SK-N-MC (cell line): ENCODE measurements around the gene MAPK9.

Experiments used
- DNase-seq: peaks from one replicate; pipeline ENCODE4 v3.0.0-alpha.2; 2011; ENCODE audit warnings: low read depth, low spot score
- H3K27ac ChIP-seq: fragments of 200-600 bp; sonication (generic); 2 replicates; pipeline ENCODE4 v1.5.1; 2016; ENCODE audit warnings: mixed run types
- H3K36me3 ChIP-seq: fragments of 200-600 bp; sonication (generic); 2 replicates; pipeline ENCODE4 v1.6.1; 2017; ENCODE audit warnings: antibody characterized with exemption, low read length, mixed read lengths; ENCODE audit not compliant: insufficient read depth
- H3K4me3 ChIP-seq: fragments of 200-600 bp; sonication (generic); 2 replicates; pipeline ENCODE4 v1.5.1; 2016
- H3K9ac ChIP-seq: fragments of 200-600 bp; sonication (generic); 2 replicates; pipeline ENCODE4 v1.8.0; 2017; ENCODE audit warnings: mixed run types, mixed read lengths; ENCODE audit not compliant: insufficient read length
- H3K9me3 ChIP-seq: fragments of 200-600 bp; sonication (generic); 2 replicates; pipeline ENCODE4 v1.6.1; 2017; ENCODE audit warnings: low read depth, mild to moderate bottlenecking, antibody characterized with exemption, low read length, moderate library complexity, mixed read lengths
- EZH2 ChIP-seq: fragments of 200-600 bp; sonication (generic); IDR thresholded peaks from one replicate; pipeline ENCODE4 v1.6.1; 2017; ENCODE audit warnings: antibody characterized with exemption
- FOXP2 ChIP-seq: optimal IDR thresholded peaks from 2 replicates; pipeline ENCODE3; 2011; ENCODE audit warnings: mild to moderate bottlenecking, moderate library complexity; ENCODE audit not compliant: insufficient read depth; ENCODE audit errors: extremely low read length, control extremely low read depth
- POLR2AphosphoS5 ChIP-seq: IDR thresholded peaks from 2 replicates; pipeline ENCODE4 v1.6.1; 2012; ENCODE audit warnings: mild to moderate bottlenecking, low read depth, low read length, borderline replicate concordance

The MAPK9 gene

DNA sequence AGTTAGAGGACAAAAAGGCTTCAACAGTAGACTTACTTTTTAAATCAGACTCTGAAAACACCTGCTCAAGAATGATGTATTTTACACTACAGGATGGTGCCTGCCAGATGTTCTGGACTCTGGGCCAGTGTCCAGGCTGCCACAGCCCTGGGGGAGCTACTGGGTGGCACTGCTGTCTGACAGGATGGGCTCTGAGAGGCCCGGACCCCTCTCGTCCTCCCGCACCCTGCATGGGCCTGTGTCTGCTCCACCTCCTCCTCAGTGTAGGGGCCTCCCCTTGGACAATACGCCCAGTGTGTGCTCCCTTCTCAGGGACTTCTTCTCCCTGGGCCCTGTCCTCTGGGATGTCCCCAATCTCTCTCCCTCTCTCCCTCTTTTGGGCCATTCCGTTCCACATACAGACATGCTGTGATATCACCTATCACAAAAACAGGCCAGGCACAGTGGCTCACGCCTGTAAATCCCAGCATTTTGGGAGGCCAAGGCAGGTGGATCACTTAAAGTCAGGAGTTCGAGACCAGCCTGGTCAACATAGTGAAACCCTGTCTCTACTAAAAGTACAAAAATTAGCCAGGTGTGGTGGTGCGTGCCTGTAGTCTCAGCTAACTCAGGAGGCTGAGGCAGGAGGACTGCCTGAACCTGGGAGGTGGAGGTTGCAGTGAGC lies 37.9 kb upstream of the MAPK9 start:
- TF ChIP-seq EZH2 (no peak), POLR2AphosphoS5 (no peak), FOXP2 (no peak)
- Histone ChIP-seq H3K9me3 (no peaks in the 10 kb centered on the region), H3K9ac (no peak overlapping the region), H3K27ac (no peak overlapping the region), H3K36me3 (no peaks in the 10 kb centered on the region), H3K4me3 (no peak overlapping the region)
- DNase-seq: no peak

DNA sequence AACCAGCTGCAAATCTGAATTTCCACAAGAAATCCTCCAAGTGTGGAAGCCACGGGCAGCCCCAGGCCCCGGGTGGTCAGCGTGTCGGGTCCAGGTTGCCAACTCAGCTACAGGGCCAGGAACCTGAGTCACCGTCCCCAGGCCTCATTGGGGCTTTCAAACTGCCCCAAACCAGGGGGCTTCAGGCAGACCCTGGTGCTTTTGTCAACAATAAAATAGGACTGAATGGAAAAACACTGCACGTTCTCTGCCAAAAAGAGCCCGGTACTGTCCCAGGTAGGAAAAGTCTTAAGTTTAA lies 37.2 kb upstream of the MAPK9 start:
- no peak overlapping the region for H3K27ac ChIP-seq
- H3K36me3 ChIP-seq: no peaks in the 10 kb centered on the region
- H3K9me3 ChIP-seq: no peaks in the 10 kb centered on the region
- H3K9ac ChIP-seq: no peak overlapping the region
- no peak for DNase-seq
- TF ChIP-seq POLR2AphosphoS5: no peak
- TF ChIP-seq EZH2: no peak
- TF ChIP-seq FOXP2: no peak
- no peak overlapping the region for H3K4me3 ChIP-seq

- no peaks in the 10 kb centered on the region for H3K9me3 ChIP-seq
- H3K9ac ChIP-seq: no peak overlapping the region
- TF ChIP-seq EZH2 (no peak), FOXP2 (no peak), POLR2AphosphoS5 (no peak)
- H3K36me3 ChIP-seq: no peaks in the 10 kb centered on the region
- DNase-seq: peak; percentile 34
- no peak overlapping the region for H3K4me3 ChIP-seq
- H3K27ac ChIP-seq: no peak overlapping the region
Observed at GRCh38 chr5:180328296-180329137, 36.6 kb upstream of the MAPK9 start.

DNA sequence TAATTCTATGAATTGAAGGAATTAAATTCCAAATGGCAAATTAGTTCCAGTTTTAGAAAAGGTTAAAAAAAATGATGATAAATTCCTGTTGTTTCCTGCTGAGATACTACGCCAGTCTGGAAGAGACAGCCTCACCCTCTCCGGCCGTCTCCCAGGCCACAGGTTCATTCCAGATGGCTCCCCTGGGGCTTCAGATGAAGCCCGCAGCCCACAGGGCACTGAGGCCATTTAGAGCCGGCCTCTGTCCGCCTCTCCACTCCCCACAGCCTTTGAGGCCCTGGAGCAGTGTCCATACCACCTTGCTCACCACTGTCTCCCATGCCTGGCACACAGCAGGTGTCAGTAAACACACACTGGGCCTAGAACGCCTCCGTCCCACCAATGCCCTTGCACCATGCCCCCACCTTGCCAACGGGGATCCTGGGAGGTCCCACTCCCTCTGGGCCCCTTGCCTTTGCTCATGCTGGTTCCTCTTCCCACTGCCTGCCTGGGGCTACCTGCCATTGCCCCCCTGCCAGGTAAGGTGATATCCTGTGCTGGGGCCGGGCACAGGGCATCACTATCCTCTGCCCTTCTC lies 35.2 kb upstream of the MAPK9 start:
- H3K4me3 ChIP-seq: no peak overlapping the region
- no peaks in the 10 kb centered on the region for H3K9me3 ChIP-seq
- H3K27ac ChIP-seq: no peak overlapping the region
- no peaks in the 10 kb centered on the region for H3K36me3 ChIP-seq
- TF ChIP-seq FOXP2 (no peak), EZH2 (no peak), POLR2AphosphoS5 (no peak)
- no peak overlapping the region for H3K9ac ChIP-seq
- DNase-seq: no peak

- Histone ChIP-seq H3K36me3 (no peaks in the 10 kb centered on the region), H3K27ac (no peak overlapping the region), H3K9ac (no peak overlapping the region), H3K9me3 (no peaks in the 10 kb centered on the region), H3K4me3 (no peak overlapping the region)
- no peak for TF ChIP-seq EZH2
- TF ChIP-seq FOXP2: no peak
- no peak for TF ChIP-seq POLR2AphosphoS5
- DNase-seq: no peak
Observed at GRCh38 chr5:180324601-180324950, 32.7 kb upstream of the MAPK9 start.

GRCh38 chr5:180323941-180324600 lies 32.2 kb upstream of the MAPK9 start:
- Histone ChIP-seq H3K9ac (no peak overlapping the region), H3K9me3 (no peaks in the 10 kb centered on the region), H3K27ac (no peak overlapping the region), H3K36me3 (no peaks in the 10 kb centered on the region), H3K4me3 (no peak overlapping the region)
- TF ChIP-seq FOXP2 (no peak), POLR2AphosphoS5 (no peak), EZH2 (no peak)
- no peak for DNase-seq

DNA sequence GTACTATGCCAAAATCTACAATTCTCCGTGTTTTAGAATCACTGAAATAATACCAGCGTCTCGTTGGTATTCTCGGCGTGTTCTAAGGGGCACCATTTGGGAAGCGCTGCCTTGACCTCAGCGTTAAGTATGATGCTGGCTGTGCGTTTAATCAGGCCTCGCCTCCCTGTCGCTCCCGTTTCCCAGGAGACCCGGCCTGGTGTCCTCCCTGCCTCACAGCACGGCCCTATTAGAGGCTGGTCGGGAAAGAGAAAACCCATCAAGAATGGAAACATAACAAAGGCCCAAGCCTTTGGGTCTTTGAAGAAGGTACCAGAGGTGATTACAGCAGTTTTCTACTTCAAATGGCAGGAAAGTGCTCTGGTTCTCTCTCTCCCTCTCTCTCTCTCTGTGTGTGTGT lies 31.3 kb upstream of the MAPK9 start:
- no peak for TF ChIP-seq POLR2AphosphoS5
- Histone ChIP-seq H3K9me3 (no peaks in the 10 kb centered on the region), H3K36me3 (no peaks in the 10 kb centered on the region), H3K27ac (no peak overlapping the region), H3K9ac (no peak overlapping the region), H3K4me3 (no peak overlapping the region)
- no peak for DNase-seq

DNA sequence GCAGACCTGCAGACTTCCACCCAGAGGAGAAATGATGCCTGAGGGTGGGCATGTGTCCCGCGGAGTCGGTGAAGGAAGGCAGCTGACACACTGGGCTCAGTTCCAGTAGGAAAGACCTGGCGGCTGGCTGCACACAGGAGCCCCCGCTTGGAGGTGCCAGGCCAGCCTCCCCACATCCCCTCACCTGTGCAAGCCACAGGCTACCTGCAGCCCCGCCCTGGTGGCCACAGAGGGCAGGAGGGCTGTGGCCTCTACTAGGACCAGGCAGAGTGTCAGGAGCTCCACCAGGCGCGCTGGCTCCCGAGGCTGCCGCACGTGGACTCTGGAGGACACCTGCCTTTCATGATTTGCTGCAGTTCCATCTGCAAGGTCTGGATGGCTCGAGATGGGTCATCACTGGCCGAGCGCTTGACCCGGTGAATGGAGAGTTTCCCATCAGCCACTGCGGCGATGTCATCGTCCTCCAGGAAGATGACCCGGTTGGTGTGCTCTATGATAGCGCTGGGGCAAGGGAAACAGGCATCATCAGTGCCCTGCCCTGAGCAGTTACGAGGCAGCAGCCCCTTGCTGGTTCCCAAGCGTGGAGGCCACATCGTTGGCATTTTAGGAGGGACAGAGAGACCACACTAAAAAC lies 26.7 kb upstream of the MAPK9 start:
- no peak overlapping the region for H3K4me3 ChIP-seq
- H3K9ac ChIP-seq: no peak overlapping the region
- no peak for DNase-seq
- no peaks in the 10 kb centered on the region for H3K36me3 ChIP-seq
- H3K9me3 ChIP-seq: no peaks in the 10 kb centered on the region
- no peak overlapping the region for H3K27ac ChIP-seq
- TF ChIP-seq POLR2AphosphoS5 (no peak), FOXP2 (no peak), EZH2 (no peak)
